Measurements from ENCODE around the gene STAP2. TPM values are rescaled to one million over a fixed set of nuclear protein-coding genes. Genes with fewer than 3 reads are reported as not detected.

STAP2 gene
- total RNA-seq, 1 donor from 2014 or later, result 6.8 TPM

- H3K9me3 ChIP-seq (ENCODE audit: low read depth), result no peaks in the 10 kb centered on the region
- H3K36me3 Mint-ChIP-seq, result peaks cover 2% of the 10 kb centered on the region
These were observed 31.9 kb upstream of the STAP2 start for GRCh38 chr19:4370418-4371041.

DNA sequence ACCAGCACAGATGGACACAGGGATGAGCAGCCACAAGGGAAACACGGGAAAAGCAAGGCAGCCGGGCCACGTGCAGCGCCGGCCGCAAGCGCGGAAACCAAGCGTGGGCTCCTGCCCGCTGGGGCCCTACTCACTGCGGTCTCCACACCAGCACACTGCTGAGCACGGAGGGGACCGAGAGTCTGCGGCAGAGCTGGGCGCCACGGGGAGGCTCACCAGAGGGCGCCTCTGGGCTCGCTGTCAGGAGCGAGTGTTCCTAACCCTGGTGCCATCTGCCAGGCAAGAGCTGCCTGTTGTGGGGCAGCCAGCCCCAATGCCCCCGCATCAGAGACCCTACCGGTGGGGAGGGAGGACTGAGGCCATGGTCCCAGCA, 31.2 kb upstream of the STAP2 start:
- no peak overlapping the region for H2AFZ ChIP-seq (replicated peaks)
- H3F3A ChIP-seq (ENCODE audit: low read depth), result peaks cover 13% of the 10 kb centered on the region
- Mint-ChIP-seq H3K27ac (no peak overlapping the region), H3K27me3 (ENCODE audit: insufficient read depth, low read depth) (peaks cover 3% of the 10 kb centered on the region), H3K36me3 (peaks cover 2% of the 10 kb centered on the region), H3K9me3 (no peaks in the 10 kb centered on the region), H3K4me3 (no peak overlapping the region), H3K4me1 (peaks cover 27% of the 10 kb centered on the region)
- peak; percentile 59 for DNase-seq (ENCODE audit: low spot score)
- H3K9ac ChIP-seq, result peak overlapping the region; percentile 23
- H3K27me3 ChIP-seq, result no peaks in the 10 kb centered on the region
- no peaks in the 10 kb centered on the region for H3K36me3 ChIP-seq
- TF ChIP-seq EZH2 (IDR thresholded peaks at IDR 0.05) (no peak), EZH2phosphoT487 (IDR thresholded peaks at IDR 0.05) (no peak)
- TF ChIP-seq, protein P1, sequence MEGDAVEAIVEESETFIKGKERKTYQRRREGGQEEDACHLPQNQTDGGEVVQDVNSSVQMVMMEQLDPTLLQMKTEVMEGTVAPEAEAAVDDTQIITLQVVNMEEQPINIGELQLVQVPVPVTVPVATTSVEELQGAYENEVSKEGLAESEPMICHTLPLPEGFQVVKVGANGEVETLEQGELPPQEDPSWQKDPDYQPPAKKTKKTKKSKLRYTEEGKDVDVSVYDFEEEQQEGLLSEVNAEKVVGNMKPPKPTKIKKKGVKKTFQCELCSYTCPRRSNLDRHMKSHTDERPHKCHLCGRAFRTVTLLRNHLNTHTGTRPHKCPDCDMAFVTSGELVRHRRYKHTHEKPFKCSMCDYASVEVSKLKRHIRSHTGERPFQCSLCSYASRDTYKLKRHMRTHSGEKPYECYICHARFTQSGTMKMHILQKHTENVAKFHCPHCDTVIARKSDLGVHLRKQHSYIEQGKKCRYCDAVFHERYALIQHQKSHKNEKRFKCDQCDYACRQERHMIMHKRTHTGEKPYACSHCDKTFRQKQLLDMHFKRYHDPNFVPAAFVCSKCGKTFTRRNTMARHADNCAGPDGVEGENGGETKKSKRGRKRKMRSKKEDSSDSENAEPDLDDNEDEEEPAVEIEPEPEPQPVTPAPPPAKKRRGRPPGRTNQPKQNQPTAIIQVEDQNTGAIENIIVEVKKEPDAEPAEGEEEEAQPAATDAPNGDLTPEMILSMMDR (IDR thresholded peaks at IDR 0.05), result peak; percentile 46
- peaks cover 52% of the 10 kb centered on the region for H3K79me2 ChIP-seq (ENCODE audit: low read depth)
- no peaks in the 10 kb centered on the region for H3K9me3 ChIP-seq (ENCODE audit: low read depth)
- H4K20me1 ChIP-seq (ENCODE audit: low read depth), result peaks cover 81% of the 10 kb centered on the region
- H3K27ac ChIP-seq, result peak overlapping the region; percentile 79
- H3K4me1 ChIP-seq, result peaks cover 17% of the 10 kb centered on the region
- H3K4me3 ChIP-seq, result no peak overlapping the region
- peak overlapping the region; percentile 40 for H3K4me2 ChIP-seq

More at GRCh38 chr19:4370418-4371041, 31.9 kb upstream of the STAP2 start:
- Mint-ChIP-seq H3K4me3 (no peak overlapping the region), H3K4me1 (peaks cover 32% of the 10 kb centered on the region), H3K27me3 (ENCODE audit: insufficient read depth, low read depth) (peaks cover 3% of the 10 kb centered on the region), H3K9me3 (no peaks in the 10 kb centered on the region), H3K27ac (peak overlapping the region; percentile 74)
- Histone ChIP-seq H3K27ac (no peak overlapping the region), H3K9ac (peak overlapping the region; percentile 15), H3K4me2 (no peak overlapping the region), H2AFZ (replicated peaks) (no peak overlapping the region), H3F3A (ENCODE audit: low read depth) (peaks cover 9% of the 10 kb centered on the region), H4K20me1 (ENCODE audit: low read depth) (peaks cover 88% of the 10 kb centered on the region), H3K4me1 (peaks cover 24% of the 10 kb centered on the region), H3K79me2 (ENCODE audit: low read depth) (peaks cover 58% of the 10 kb centered on the region), H3K27me3 (no peaks in the 10 kb centered on the region), H3K4me3 (no peak overlapping the region), H3K36me3 (no peaks in the 10 kb centered on the region)
- DNase-seq (ENCODE audit: low spot score), result no peak
- no peak for TF ChIP-seq EZH2phosphoT487 (IDR thresholded peaks at IDR 0.05)
- TF ChIP-seq, protein P1 (IDR thresholded peaks at IDR 0.05), result no peak
- TF ChIP-seq EZH2 (IDR thresholded peaks at IDR 0.05), result no peak

DNA sequence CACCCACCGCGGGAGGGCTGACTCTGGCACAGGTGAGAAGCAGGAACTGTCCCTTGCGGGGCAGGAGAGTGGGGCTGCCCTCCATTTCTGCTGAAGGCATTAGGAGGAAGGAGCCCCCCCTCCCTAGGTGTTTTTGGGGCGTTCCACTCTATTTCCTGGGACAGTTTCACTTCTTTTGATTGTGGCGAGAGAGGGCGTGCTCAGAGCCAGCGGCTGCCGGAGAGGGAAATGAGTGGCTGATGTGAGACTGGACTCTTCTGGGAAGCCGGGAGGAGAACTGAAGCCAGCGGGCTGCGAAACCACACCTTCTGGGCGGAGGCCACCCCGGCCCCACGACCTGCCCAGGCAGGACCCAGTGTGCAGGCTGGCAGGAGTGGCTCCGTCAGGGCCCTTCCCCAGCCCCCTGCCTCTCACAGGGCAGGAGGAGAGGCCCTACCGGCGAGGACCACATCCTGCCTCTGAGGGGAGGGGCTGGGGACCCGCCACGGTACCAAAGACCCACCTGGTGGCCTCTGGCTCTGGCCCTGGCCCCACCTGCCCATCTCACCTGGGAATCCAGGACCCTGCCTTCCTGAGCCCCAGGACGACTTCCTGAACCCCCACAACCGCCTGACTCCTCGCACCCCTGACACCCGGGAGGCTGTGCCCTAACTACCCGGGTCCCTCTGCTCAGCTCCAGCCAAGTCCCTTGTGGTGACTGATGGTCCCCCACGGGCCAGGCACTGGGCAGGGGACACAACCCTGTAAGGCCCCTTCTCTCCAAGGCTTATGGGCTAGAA, 30.7 kb upstream of the STAP2 start:
- Histone ChIP-seq H3K79me2 (ENCODE audit: low read depth) (peaks cover 46% of the 10 kb centered on the region), H3K27me3 (no peaks in the 10 kb centered on the region), H3K4me1 (peaks cover 17% of the 10 kb centered on the region), H3K36me3 (no peaks in the 10 kb centered on the region), H4K20me1 (ENCODE audit: low read depth) (peaks cover 75% of the 10 kb centered on the region), H3K4me3 (no peak overlapping the region), H3K9me3 (ENCODE audit: low read depth) (no peaks in the 10 kb centered on the region), H3K9ac (peak overlapping the region; percentile 23), H3F3A (ENCODE audit: low read depth) (peaks cover 16% of the 10 kb centered on the region), H2AFZ (replicated peaks) (no peak overlapping the region), H3K4me2 (peak overlapping the region; percentile 40), H3K27ac (peak overlapping the region; percentile 79)
- Mint-ChIP-seq H3K27ac (peak overlapping the region; percentile 83), H3K27me3 (ENCODE audit: insufficient read depth, low read depth) (peaks cover 3% of the 10 kb centered on the region), H3K4me3 (peak overlapping the region; percentile 59), H3K9me3 (no peaks in the 10 kb centered on the region), H3K36me3 (peaks cover 2% of the 10 kb centered on the region), H3K4me1 (peaks cover 27% of the 10 kb centered on the region)
- TF ChIP-seq EZH2phosphoT487 (IDR thresholded peaks at IDR 0.05) (no peak), EZH2 (IDR thresholded peaks at IDR 0.05) (no peak)
- TF ChIP-seq, protein P1 (IDR thresholded peaks at IDR 0.05), result no peak
- DNase-seq (ENCODE audit: low spot score), result peak; percentile 43

Measured in neural progenitor cell (in vitro differentiated cells).